SU-DHL-6 (cell line): ENCODE data around the gene CTRB1.

Source experiments
- H2AFZ ChIP-seq: fragments of 200-600 bp; sonication (generic); 2 replicates; pipeline ENCODE4 v1.6.1; 2014; ENCODE audit warnings: low read depth, mild to moderate bottlenecking, moderate library complexity, mixed read lengths, antibody characterized with exemption, low read length; ENCODE audit not compliant: severe bottlenecking
- H3F3A ChIP-seq: fragments of 200-600 bp; shearing (Covaris generic); 2 replicates; pipeline ENCODE4 v1.6.0; 2016; ENCODE audit warnings: antibody characterized with exemption, mild to moderate bottlenecking; ENCODE audit not compliant: insufficient read depth
- H3K27ac ChIP-seq: fragments of 200-600 bp; sonication (generic); 2 replicates; pipeline ENCODE4 v1.5.1; 2016; ENCODE audit warnings: low read depth, mild to moderate bottlenecking, low read length, moderate library complexity, mixed read lengths
- H3K27me3 ChIP-seq: fragments of 200-600 bp; sonication (generic), shearing (Covaris generic); 2 replicates; pipeline ENCODE4 v1.6.0; 2014; ENCODE audit warnings: mild to moderate bottlenecking, low read length
- H3K36me3 ChIP-seq: fragments of 200-600 bp; sonication (generic); 2 replicates; pipeline ENCODE4 v1.6.1; 2014; ENCODE audit warnings: mild to moderate bottlenecking, low read length, mixed read lengths
- H3K4me2 ChIP-seq: fragments of 300-600, 200-600 bp; shearing (Covaris generic), sonication (generic); 2 replicates; pipeline ENCODE4 v1.6.0; 2014; ENCODE audit warnings: low read length, low read depth, mild to moderate bottlenecking; ENCODE audit not compliant: poor library complexity, severe bottlenecking
- H3K4me3 ChIP-seq: fragments of 200-600 bp; sonication (generic); 2 replicates; pipeline ENCODE4 v1.5.1; 2014; ENCODE audit warnings: antibody characterized with exemption, low read length, mild to moderate bottlenecking, mixed read lengths; ENCODE audit not compliant: insufficient read depth, poor library complexity, severe bottlenecking
- H3K79me2 ChIP-seq: fragments of 200-600 bp; sonication (generic); 2 replicates; pipeline ENCODE4 v1.6.1; 2014; ENCODE audit warnings: mild to moderate bottlenecking, low read length, moderate library complexity; ENCODE audit not compliant: insufficient read depth
- H3K9ac ChIP-seq: fragments of 200-600 bp; sonication (generic); 2 replicates; pipeline ENCODE4 v1.7.0; 2014; ENCODE audit warnings: mild to moderate bottlenecking, low read length
- H3K9me2 ChIP-seq: fragments of 200-600 bp; sonication (generic); replicated peaks from 2 replicates; pipeline ENCODE4 v1.6.1; 2014; ENCODE audit warnings: low read length; ENCODE audit not compliant: insufficient read depth
- H3K9me3 ChIP-seq: fragments of 200-600 bp; sonication (generic); 2 replicates; pipeline ENCODE4 v1.6.1; 2014; ENCODE audit warnings: low read length, mixed read lengths; ENCODE audit not compliant: insufficient read depth
- H4K20me1 ChIP-seq: fragments of 200-600 bp; sonication (generic); 2 replicates; pipeline ENCODE4 v1.6.1; 2014; ENCODE audit warnings: low read depth, mild to moderate bottlenecking, antibody characterized with exemption, low read length, moderate library complexity, mixed read lengths
- CTCF ChIP-seq: fragments of 200-600 bp; sonication (generic); IDR thresholded peaks from one replicate; pipeline ENCODE4 v1.5.1; 2017; ENCODE audit warnings: antibody characterized with exemption, mild to moderate bottlenecking, low read length, moderate library complexity; ENCODE audit not compliant: insufficient read depth, poor library complexity, severe bottlenecking
- EZH2phosphoT487 ChIP-seq: fragments of 200-600 bp; sonication (generic), shearing (Covaris generic); conservative IDR thresholded peaks from 2 replicates; pipeline ENCODE4 v1.6.1; 2018; ENCODE audit warnings: mild to moderate bottlenecking, antibody characterized with exemption, low read length, moderate library complexity, mixed read lengths

Gene CTRB1

GRCh38 chr16:75198135-75198600 is 20.6 kb upstream of the CTRB1 start:
- Histone ChIP-seq H3F3A (no peaks in the 10 kb centered on the region), H2AFZ (no peak overlapping the region), H3K4me2 (no peak overlapping the region)

GRCh38 chr16:75202069-75202590 is 16.7 kb upstream of the CTRB1 start:
- Histone ChIP-seq H3F3A (no peaks in the 10 kb centered on the region), H3K79me2 (no peaks in the 10 kb centered on the region), H3K36me3 (no peaks in the 10 kb centered on the region), H3K9me2 (no peaks in the 10 kb centered on the region), H3K27me3 (no peaks in the 10 kb centered on the region), H3K4me3 (no peak overlapping the region), H2AFZ (no peak overlapping the region), H3K4me2 (no peak overlapping the region), H4K20me1 (no peaks in the 10 kb centered on the region), H3K9me3 (no peaks in the 10 kb centered on the region), H3K9ac (no peak overlapping the region), H3K27ac (no peak overlapping the region)
- no peak for TF ChIP-seq CTCF
- TF ChIP-seq EZH2phosphoT487 = no peak

More at GRCh38 chr16:75198135-75198600, 20.6 kb upstream of the CTRB1 start:
- Histone ChIP-seq H3K4me3 (no peak overlapping the region), H3K9ac (no peak overlapping the region), H3K27me3 (no peaks in the 10 kb centered on the region), H3K79me2 (no peaks in the 10 kb centered on the region), H3K27ac (no peak overlapping the region), H3K9me2 (no peaks in the 10 kb centered on the region), H4K20me1 (no peaks in the 10 kb centered on the region), H3K9me3 (no peaks in the 10 kb centered on the region), H3K36me3 (no peaks in the 10 kb centered on the region)
- TF ChIP-seq CTCF (no peak), EZH2phosphoT487 (no peak)

- H3K27ac ChIP-seq = no peak overlapping the region
- no peaks in the 10 kb centered on the region for H4K20me1 ChIP-seq
- no peak for TF ChIP-seq CTCF
- no peak for TF ChIP-seq EZH2phosphoT487
- no peak overlapping the region for H3K9ac ChIP-seq
- no peaks in the 10 kb centered on the region for H3K79me2 ChIP-seq
- H3K9me2 ChIP-seq = no peaks in the 10 kb centered on the region
- H3F3A ChIP-seq = no peaks in the 10 kb centered on the region
- H3K27me3 ChIP-seq = no peaks in the 10 kb centered on the region
- no peaks in the 10 kb centered on the region for H3K9me3 ChIP-seq
- no peak overlapping the region for H3K4me3 ChIP-seq
- H3K36me3 ChIP-seq = no peaks in the 10 kb centered on the region
- no peak overlapping the region for H3K4me2 ChIP-seq
- no peak overlapping the region for H2AFZ ChIP-seq
Observed at GRCh38 chr16:75203096-75203495, 15.7 kb upstream of the CTRB1 start.
